Hippocampal formation (tissue), 2 donors: ENCODE data around the gene ARMC6.

ENCODE experiments used
- DNase-seq, 2 donors: peaks; one replicate each; lab custom pipeline; 2025; lab: John Stamatoyannopoulos, UW

The ARMC6 gene

DNA sequence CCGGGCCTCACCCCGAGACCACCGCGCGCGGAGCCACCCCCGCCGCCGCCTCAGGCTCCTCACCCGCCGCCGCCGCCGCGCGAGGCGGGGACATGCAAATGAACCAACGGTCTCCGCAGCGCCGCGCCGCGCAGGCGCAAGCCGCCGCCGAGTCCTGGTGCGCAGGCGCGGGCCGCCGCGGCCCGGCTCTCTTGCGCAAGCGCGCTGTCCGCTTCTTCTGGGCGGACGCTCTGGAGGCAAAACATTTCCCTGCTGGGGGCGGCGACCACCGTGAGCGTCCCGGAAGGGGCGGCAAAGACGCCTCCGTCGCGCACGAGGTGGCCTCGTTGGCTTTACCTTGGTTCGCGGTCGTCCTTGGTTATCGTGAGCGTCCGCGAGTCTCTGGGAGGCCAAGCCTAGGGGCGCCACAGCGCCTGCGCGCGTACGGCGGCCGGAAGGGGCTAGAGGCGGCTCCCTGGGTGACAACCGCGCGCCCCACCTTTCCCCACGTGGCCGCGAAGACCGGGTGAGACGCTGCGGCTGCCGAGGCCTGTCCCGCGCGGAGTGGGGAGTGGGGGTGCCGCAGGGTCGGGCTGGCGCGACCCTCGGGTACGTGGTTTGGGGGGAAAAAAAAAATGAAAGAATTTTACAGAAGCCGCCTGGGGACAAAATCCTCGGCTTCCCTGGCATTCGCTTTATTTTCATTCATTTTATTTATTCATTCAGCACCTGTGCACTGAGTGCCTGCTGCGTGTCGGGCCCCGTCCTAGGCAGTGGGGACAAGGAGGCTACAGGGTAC, at the start of gene ARMC6, which contains the start of gene SUGP2:
ARMC6 (plus strand) TSS at position 178 of the 778 bp plus-strand sequence. CDS start 607 bp downstream, outside the sequence.
SUGP2 (minus strand) TSS at position 92 of the 778 bp plus-strand sequence. CDS start 2,446 bp downstream, outside the sequence.
- peak; percentile 71 to 81 for DNase-seq

GRCh38 chr19:18984251-18984650, 49.2 kb upstream of the ARMC6 start:
- no peak for DNase-seq

- peak; percentile 34 to 39 for DNase-seq
Measured at GRCh38 chr19:18985257-18985656, 48.1 kb upstream of the ARMC6 start.

GRCh38 chr19:18987456-18987855, 45.9 kb upstream of the ARMC6 start:
- DNase-seq, result no peak

- no peak for DNase-seq
Measured at GRCh38 chr19:18989316-18989715, 44.1 kb upstream of the ARMC6 start.

- DNase-seq, result no peak
Measured at GRCh38 chr19:18990128-18990708, 43.2 kb upstream of the ARMC6 start.

- DNase-seq, result no peak
Measured at GRCh38 chr19:18991006-18991405, 42.4 kb upstream of the ARMC6 start.

GRCh38 chr19:18991468-18991867, 41.9 kb upstream of the ARMC6 start:
- no peak for DNase-seq

- no peak for DNase-seq
Measured at GRCh38 chr19:18992696-18993095, 40.7 kb upstream of the ARMC6 start.

DNA sequence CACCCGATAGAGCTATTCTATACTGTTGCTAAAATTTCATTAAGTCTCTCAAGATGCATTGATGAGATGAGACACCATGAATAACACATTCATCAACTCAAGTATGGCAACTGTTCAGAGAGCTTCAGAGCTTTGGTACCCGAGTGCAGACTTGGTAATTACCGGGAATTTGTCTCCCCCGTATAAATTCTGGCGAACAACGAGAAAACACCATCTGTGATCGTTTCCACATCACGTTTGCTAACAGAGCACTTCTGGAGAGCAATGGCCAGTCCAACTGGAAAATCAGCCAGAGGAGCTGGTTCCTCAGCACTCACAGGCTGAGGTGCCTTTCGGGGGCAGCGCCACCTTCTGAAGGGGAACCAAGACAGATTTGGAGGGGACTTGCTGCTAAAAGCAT, 40.3 kb upstream of the ARMC6 start:
- DNase-seq, result no peak

GRCh38 chr19:18995804-18996241, 37.6 kb upstream of the ARMC6 start:
- peak; percentile 62 to 84 for DNase-seq

- DNase-seq, result no peak
Measured at GRCh38 chr19:18996351-18996750, 37.1 kb upstream of the ARMC6 start.

DNA sequence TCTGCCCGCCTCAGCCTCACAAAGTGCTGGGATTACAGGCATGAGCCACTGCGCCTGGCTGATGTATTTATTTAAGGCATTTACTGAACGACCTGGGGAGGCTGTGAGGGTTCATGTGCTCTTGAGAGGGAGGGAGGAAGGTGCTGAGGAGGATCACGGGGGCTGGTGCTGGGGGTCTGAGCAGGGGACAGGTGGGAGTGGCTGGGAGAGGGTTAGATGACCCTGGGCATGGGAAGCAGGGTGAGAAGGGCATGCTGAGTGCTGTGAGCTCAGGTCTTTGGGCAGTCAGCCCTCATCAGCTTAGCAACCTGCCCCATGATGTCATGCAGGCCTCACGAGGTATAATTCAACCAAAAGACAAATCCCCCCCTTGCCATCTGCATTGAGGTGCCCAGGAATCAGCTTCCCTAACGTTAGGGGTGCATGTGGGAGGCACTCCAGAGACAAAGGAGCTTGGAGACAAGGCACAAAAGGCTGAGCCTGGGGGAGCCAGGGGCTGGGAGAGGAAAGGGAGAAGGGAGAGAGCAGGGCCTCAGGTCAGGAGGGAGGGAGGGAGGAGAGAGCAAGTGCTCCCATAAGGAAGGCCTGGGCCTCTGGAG, 36.5 kb upstream of the ARMC6 start:
- no peak for DNase-seq

GRCh38 chr19:18998276-18998675, 35.1 kb upstream of the ARMC6 start:
- no peak for DNase-seq

- peak in 1 of 2 donors; percentile 6 for DNase-seq
Measured at GRCh38 chr19:18999016-18999758, 34.2 kb upstream of the ARMC6 start.

GRCh38 chr19:18999896-19000620, 33.3 kb upstream of the ARMC6 start:
- no peak for DNase-seq

DNA sequence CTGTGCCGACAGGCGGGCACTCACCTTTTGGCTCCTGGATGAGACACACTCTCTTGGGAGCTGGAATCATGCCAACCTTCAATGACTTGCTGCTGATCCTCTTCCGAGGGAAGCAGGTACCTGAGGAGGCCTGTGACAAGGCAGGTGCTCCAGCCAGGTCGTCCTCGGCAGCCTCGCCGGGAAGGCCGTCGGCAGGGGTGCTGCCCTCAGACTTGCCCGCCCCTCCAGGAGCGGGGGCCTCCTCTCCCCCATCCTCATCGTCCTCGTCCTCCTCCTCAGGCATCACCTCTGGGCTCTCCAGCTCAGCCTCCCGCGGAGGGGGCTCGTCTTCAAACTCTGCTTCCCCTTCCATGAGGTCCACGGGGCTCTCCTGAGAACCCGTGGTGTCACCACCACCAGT, 29.3 kb upstream of the ARMC6 start:
- DNase-seq, result no peak

- DNase-seq, result no peak
Measured at GRCh38 chr19:19006213-19006612, 27.2 kb upstream of the ARMC6 start.

GRCh38 chr19:19009951-19010350, 23.5 kb upstream of the ARMC6 start:
- no peak for DNase-seq

GRCh38 chr19:19010551-19010950, 22.9 kb upstream of the ARMC6 start:
- DNase-seq, result no peak

DNA sequence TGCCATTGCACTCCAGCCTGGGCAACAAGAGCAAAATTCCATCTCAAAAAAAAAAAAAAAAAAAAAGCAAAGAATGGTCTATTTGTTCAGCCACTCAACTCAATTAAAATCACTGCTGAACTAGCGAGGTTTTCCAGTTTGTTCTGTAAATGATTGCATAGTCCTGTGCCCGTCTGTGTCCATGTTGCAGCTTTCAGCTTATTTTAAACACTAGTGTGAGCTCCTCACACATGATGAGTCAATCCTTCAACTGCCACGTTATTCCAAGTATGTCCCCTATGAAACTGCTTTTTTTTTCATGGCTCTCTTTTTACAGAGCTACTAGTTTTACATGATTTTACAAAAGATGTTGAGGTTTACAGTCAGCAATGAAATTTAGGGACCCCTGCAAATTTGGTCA, 12.3 kb upstream of the ARMC6 start:
- DNase-seq, result peak in 1 of 2 donors; percentile 6
